K562 (cell line): ENCODE measurements around the gene COASY. TPM values are rescaled to one million over a fixed set of nuclear protein-coding genes. Genes with fewer than 3 reads are reported as not detected.
A peak's percentile ranks its signal among the peaks of the same experiment; 100 is the strongest.

ENCODE experiments used
- CBFA2T2 ChIP-seq: fragments of 450-650 bp; conservative IDR thresholded peaks from 2 replicates; pipeline ENCODE4 v1.6.1; 2017; ENCODE audit warnings: mild to moderate bottlenecking
- CBFA2T3 ChIP-seq: fragments of 450-650 bp; IDR thresholded peaks from 2 replicates; pipeline ENCODE4 v1.6.1; 2017
- MTA3 ChIP-seq: fragments of 450-650 bp; formaldehyde crosslinking; IDR thresholded peaks from 2 replicates; pipeline ENCODE4 v1.6.1; 2017; ENCODE audit warnings: mild to moderate bottlenecking, borderline replicate concordance
- NBN ChIP-seq: fragments of 450-650 bp; IDR thresholded peaks from 2 replicates; pipeline ENCODE4 v1.6.1; 2016; ENCODE audit warnings: low read depth, mild to moderate bottlenecking
- POLR3G ChIP-seq: IDR thresholded peaks from 2 replicates; pipeline ENCODE4 v1.6.1; 2011; ENCODE audit not compliant: insufficient read length, insufficient replicate concordance; ENCODE audit errors: extremely low read depth
- SIRT6 ChIP-seq: IDR thresholded peaks from one replicate; pipeline ENCODE4 v1.6.1; 2012; ENCODE audit warnings: low read depth, mild to moderate bottlenecking, control low read depth, inconsistent platforms, low read length, moderate library complexity
- SMARCB1 ChIP-seq: IDR thresholded peaks from 2 replicates; pipeline ENCODE4 v1.6.1; 2011; ENCODE audit warnings: improper control_type of control experiment, low read depth; ENCODE audit not compliant: insufficient read length
- TBL1XR1 ChIP-seq, 2 experiments: IDR thresholded peaks; 2 replicates each; pipeline ENCODE4 v1.6.1; 2012; ENCODE audit warnings: improper control_type of control experiment in 2 of 2, low read length in 2 of 2, mild to moderate bottlenecking in 1 of 2
- TCF7L2 ChIP-seq: fragments of 150-350 bp; IDR thresholded peaks from 2 replicates; pipeline ENCODE4 v1.6.1; 2016; ENCODE audit warnings: low read depth, mild to moderate bottlenecking, low read length, moderate library complexity
- ZBTB8A ChIP-seq: fragments of 450-650 bp; IDR thresholded peaks from 2 replicates; pipeline ENCODE4 v1.6.1; 2018; ENCODE audit warnings: mild to moderate bottlenecking, moderate library complexity; ENCODE audit not compliant: partially characterized antibody
- ZNF232 ChIP-seq: sonication (generic); formaldehyde crosslinking; IDR thresholded peaks from 2 replicates; pipeline ENCODE4 v1.8.0; 2022; ENCODE audit warnings: mild to moderate bottlenecking, missing genetic modification reagents
- ZNF431 ChIP-seq: sonication (generic); formaldehyde crosslinking; IDR thresholded peaks from 2 replicates; pipeline ENCODE4 v1.8.0; 2022; ENCODE audit warnings: mild to moderate bottlenecking, missing genetic modification reagents
- polyA plus RNA-seq, 8 experiments: library from polyadenylated mRNA; depleted of rRNA in 4 of 8; stranded (reverse) in 5 of 8; unstranded in 3 of 8; fragments of >200 nt; fragmentation: Nextera tagmentation in 2 of 8; fragmentation: Illumina TruSeq in 1 of 8; extraction: Ambion mirVana in 2 of 8; extraction: Trizol in 1 of 8; gene quantifications; 2 replicates each; pipeline versions ENCODE4 v1.2.1 to v1.2.3, GENCODE V29; 2011 to 2014; ENCODE audit warnings: inconsistent platforms in 1 of 8, missing spikeins in 1 of 8
- total RNA-seq, 7 experiments: library from RNA; depleted of rRNA in 6 of 7; stranded (reverse); fragments of >200 nt in 6 of 7; fragmentation: Illumina TruSeq in 2 of 7; extraction: Trizol in 2 of 7; gene quantifications; 2 replicates each; pipeline versions ENCODE4 v1.2.1 to v1.2.3, GENCODE V29; 2011 to 2021; ENCODE audit warnings: low replicate concordance in 1 of 7
- TF ChIP-seq, protein P1 (sequence below): sonication (generic); formaldehyde crosslinking; IDR thresholded peaks from 2 replicates; pipeline ENCODE4 v1.8.0; 2022; ENCODE audit warnings: mild to moderate bottlenecking, missing genetic modification reagents
- TF ChIP-seq, protein P2 (sequence below): fragments of 450-650 bp; IDR thresholded peaks from 2 replicates; pipeline ENCODE4 v1.6.1; 2016; ENCODE audit warnings: antibody characterized with exemption
- TF ChIP-seq, protein P3 (sequence below): sonication (generic); formaldehyde crosslinking; IDR thresholded peaks from 2 replicates; pipeline ENCODE4 v1.8.1; 2023; ENCODE audit warnings: mild to moderate bottlenecking, missing genetic modification reagents
- TF ChIP-seq, protein P4 (sequence below): fragments of 250-450 bp; sonication (Bioruptor Pico); IDR thresholded peaks from 2 replicates; pipeline ENCODE4 v1.5.0; 2022; ENCODE audit warnings: mild to moderate bottlenecking
- TF ChIP-seq, protein P5 (sequence below), 2 experiments: fragments of 450-650 bp; conservative IDR thresholded peaks; 2 replicates each; pipeline ENCODE4 v1.6.1; 2017; ENCODE audit warnings: mild to moderate bottlenecking in 2 of 2, moderate library complexity in 2 of 2

Gene COASY
- total and polyA plus RNA-seq, 9 of the 15 experiments (the other 6 are each of a cell fraction or from before 2014, with no cell fraction given): 25.4 to 175 (median 62.3) TPM

DNA sequence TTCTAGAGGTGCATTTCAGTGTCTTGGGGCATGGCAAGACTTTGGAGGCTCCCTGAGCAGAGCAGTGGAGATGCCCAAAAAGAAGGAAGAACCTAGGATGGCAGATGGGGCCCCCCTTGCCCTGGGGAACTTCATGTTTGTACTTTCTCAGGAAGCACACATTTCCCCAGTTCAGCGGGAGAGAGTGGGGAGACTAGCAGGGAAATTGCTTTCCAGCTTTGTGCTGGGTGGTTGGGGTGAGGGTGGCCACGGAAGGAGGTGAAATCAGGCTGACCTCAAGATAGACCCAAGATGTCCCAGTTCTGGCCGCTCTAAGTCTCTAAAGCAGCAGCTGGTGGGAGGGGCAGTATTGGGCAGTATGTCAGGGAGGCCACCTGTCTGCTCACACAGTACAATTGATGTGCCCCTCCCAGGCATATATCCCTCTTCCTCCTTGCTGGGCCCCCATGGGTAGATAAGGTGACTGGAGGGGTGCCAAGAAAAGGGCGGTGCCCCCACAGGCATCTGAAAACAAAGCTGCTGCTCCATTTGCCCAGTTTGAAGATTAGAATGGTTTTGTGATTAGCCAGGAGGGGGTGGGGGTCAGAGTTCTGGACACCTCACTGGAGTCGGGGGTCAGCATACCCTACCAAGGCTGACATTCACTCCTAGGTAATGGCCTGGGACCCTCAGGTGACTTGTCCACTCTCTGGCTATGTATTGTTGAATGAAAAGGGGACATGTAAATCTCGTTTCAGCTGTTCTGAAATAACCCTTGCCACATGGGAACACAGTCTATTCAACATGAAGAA is 43.0 kb upstream of the COASY start (continued):
- TF ChIP-seq, protein P1, sequence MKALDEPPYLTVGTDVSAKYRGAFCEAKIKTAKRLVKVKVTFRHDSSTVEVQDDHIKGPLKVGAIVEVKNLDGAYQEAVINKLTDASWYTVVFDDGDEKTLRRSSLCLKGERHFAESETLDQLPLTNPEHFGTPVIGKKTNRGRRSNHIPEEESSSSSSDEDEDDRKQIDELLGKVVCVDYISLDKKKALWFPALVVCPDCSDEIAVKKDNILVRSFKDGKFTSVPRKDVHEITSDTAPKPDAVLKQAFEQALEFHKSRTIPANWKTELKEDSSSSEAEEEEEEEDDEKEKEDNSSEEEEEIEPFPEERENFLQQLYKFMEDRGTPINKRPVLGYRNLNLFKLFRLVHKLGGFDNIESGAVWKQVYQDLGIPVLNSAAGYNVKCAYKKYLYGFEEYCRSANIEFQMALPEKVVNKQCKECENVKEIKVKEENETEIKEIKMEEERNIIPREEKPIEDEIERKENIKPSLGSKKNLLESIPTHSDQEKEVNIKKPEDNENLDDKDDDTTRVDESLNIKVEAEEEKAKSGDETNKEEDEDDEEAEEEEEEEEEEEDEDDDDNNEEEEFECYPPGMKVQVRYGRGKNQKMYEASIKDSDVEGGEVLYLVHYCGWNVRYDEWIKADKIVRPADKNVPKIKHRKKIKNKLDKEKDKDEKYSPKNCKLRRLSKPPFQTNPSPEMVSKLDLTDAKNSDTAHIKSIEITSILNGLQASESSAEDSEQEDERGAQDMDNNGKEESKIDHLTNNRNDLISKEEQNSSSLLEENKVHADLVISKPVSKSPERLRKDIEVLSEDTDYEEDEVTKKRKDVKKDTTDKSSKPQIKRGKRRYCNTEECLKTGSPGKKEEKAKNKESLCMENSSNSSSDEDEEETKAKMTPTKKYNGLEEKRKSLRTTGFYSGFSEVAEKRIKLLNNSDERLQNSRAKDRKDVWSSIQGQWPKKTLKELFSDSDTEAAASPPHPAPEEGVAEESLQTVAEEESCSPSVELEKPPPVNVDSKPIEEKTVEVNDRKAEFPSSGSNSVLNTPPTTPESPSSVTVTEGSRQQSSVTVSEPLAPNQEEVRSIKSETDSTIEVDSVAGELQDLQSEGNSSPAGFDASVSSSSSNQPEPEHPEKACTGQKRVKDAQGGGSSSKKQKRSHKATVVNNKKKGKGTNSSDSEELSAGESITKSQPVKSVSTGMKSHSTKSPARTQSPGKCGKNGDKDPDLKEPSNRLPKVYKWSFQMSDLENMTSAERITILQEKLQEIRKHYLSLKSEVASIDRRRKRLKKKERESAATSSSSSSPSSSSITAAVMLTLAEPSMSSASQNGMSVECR (CRISPR knock-in tag): no peak
- TF ChIP-seq, protein P2, sequence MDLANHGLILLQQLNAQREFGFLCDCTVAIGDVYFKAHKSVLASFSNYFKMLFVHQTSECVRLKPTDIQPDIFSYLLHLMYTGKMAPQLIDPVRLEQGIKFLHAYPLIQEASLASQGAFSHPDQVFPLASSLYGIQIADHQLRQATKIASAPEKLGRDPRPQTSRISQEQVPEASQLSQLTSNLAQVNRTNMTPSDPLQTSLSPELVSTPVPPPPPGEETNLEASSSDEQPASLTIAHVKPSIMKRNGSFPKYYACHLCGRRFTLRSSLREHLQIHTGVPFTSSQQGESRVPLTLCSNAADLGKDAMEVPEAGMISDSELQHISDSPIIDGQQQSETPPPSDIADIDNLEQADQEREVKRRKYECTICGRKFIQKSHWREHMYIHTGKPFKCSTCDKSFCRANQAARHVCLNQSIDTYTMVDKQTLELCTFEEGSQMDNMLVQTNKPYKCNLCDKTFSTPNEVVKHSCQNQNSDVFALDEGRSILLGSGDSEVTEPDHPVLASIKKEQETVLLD: peak; percentile 50; the same call in 1 of the 2 replicates
- TF ChIP-seq ZNF232 (CRISPR knock-in tag): no peak
- peak; percentile 79 for TF ChIP-seq MTA3
- TF ChIP-seq TBL1XR1 (IDR thresholded peaks at IDR 0.05; ENCODE audit: low read length in 2 of 2): 0 out of 4 replicates have a peak, but pooled peaks of 1 of the 2 experiments have one; percentile 42
- TF ChIP-seq, protein P3, sequence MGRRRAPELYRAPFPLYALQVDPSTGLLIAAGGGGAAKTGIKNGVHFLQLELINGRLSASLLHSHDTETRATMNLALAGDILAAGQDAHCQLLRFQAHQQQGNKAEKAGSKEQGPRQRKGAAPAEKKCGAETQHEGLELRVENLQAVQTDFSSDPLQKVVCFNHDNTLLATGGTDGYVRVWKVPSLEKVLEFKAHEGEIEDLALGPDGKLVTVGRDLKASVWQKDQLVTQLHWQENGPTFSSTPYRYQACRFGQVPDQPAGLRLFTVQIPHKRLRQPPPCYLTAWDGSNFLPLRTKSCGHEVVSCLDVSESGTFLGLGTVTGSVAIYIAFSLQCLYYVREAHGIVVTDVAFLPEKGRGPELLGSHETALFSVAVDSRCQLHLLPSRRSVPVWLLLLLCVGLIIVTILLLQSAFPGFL (CRISPR knock-in tag): no peak
- TF ChIP-seq ZNF431 (CRISPR knock-in tag): no peak
- TF ChIP-seq NBN: no peak
- peak; percentile 84 for TF ChIP-seq CBFA2T2
- TF ChIP-seq, protein P4, sequence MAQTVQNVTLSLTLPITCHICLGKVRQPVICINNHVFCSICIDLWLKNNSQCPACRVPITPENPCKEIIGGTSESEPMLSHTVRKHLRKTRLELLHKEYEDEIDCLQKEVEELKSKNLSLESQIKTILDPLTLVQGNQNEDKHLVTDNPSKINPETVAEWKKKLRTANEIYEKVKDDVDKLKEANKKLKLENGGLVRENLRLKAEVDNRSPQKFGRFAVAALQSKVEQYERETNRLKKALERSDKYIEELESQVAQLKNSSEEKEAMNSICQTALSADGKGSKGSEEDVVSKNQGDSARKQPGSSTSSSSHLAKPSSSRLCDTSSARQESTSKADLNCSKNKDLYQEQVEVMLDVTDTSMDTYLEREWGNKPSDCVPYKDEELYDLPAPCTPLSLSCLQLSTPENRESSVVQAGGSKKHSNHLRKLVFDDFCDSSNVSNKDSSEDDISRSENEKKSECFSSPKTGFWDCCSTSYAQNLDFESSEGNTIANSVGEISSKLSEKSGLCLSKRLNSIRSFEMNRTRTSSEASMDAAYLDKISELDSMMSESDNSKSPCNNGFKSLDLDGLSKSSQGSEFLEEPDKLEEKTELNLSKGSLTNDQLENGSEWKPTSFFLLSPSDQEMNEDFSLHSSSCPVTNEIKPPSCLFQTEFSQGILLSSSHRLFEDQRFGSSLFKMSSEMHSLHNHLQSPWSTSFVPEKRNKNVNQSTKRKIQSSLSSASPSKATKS (CRISPR knock-in tag): no peak
- TF ChIP-seq ZBTB8A: no peak
- TF ChIP-seq SMARCB1: peak; percentile 74
- no peak for TF ChIP-seq POLR3G
- peak; percentile 88 for TF ChIP-seq CBFA2T3
- no peak for TF ChIP-seq TCF7L2
- TF ChIP-seq, protein P5, sequence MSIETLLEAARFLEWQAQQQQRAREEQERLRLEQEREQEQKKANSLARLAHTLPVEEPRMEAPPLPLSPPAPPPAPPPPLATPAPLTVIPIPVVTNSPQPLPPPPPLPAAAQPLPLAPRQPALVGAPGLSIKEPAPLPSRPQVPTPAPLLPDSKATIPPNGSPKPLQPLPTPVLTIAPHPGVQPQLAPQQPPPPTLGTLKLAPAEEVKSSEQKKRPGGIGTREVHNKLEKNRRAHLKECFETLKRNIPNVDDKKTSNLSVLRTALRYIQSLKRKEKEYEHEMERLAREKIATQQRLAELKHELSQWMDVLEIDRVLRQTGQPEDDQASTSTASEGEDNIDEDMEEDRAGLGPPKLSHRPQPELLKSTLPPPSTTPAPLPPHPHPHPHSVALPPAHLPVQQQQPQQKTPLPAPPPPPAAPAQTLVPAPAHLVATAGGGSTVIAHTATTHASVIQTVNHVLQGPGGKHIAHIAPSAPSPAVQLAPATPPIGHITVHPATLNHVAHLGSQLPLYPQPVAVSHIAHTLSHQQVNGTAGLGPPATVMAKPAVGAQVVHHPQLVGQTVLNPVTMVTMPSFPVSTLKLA (conservative IDR thresholded peaks at IDR 0.05): 0 out of 4 replicates have a peak, but pooled peaks have one; percentile 9 to 36
- TF ChIP-seq SIRT6: no peak
